ENCODE measurements around the gene ATG4B.

Gene ATG4B

DNA sequence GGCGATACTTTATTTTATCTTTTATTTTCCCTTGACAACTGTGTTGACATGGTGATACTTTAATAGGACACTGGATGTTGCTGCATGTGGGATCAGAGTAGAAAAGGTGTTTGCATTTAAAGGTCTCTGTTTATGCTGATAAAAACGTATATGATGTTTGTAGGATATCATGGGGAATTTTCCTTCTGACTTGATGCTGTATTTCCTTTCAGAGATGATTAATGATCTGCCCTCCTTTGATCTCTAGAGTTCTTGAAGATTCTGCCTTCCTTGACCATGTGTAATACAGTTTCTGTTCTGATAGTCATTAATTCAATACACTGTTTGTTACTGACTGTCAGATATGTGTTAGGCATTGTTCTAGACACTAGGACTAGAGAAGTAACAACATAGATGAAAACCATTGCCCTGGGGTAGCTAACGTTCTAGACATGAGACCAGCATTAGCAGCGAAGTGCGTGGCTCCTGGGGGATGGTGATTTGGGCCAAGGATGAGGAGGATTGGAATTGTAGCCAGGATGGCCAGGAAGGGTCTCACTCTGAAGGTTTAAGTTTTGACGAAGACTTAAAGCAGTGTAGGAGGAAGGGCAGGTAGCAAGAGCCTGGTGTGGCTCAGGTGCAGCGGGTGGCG, 2.8 kb downstream of the ATG4B start:
- no peak overlapping the region for H3K4me2 ChIP-seq (ENCODE audit: low read depth, low read length, poor library complexity, severe bottlenecking)
- H3K36me3 ChIP-seq (ENCODE audit: low read length) = peaks cover 17% of the 10 kb centered on the region
- no peak overlapping the region for H2AFZ ChIP-seq (ENCODE audit: low read depth, low read length, severe bottlenecking)
- no peaks in the 10 kb centered on the region for H3K9me2 ChIP-seq (replicated peaks; ENCODE audit: insufficient read depth, low read length)
- H4K20me1 ChIP-seq (ENCODE audit: low read depth, low read length) = no peaks in the 10 kb centered on the region; the same call in 1 of the 2 replicates
- peaks cover 13% of the 10 kb centered on the region for H3K9me3 ChIP-seq (ENCODE audit: insufficient read depth, low read length)
- H3K79me2 ChIP-seq (ENCODE audit: insufficient read depth, low read length) = peaks cover 90% of the 10 kb centered on the region
- H3K27me3 ChIP-seq (ENCODE audit: low read length) = no peaks in the 10 kb centered on the region
- no peak overlapping the region for H3K9ac ChIP-seq (ENCODE audit: low read length)
- H3K27ac ChIP-seq (ENCODE audit: low read depth, low read length) = no peak overlapping the region
- no peak overlapping the region for H3K4me3 ChIP-seq (ENCODE audit: insufficient read depth, low read length, poor library complexity, severe bottlenecking)
- H3F3A ChIP-seq (ENCODE audit: insufficient read depth) = peaks cover 8% of the 10 kb centered on the region; the same call in 1 of the 2 replicates
- TF ChIP-seq, protein P1, sequence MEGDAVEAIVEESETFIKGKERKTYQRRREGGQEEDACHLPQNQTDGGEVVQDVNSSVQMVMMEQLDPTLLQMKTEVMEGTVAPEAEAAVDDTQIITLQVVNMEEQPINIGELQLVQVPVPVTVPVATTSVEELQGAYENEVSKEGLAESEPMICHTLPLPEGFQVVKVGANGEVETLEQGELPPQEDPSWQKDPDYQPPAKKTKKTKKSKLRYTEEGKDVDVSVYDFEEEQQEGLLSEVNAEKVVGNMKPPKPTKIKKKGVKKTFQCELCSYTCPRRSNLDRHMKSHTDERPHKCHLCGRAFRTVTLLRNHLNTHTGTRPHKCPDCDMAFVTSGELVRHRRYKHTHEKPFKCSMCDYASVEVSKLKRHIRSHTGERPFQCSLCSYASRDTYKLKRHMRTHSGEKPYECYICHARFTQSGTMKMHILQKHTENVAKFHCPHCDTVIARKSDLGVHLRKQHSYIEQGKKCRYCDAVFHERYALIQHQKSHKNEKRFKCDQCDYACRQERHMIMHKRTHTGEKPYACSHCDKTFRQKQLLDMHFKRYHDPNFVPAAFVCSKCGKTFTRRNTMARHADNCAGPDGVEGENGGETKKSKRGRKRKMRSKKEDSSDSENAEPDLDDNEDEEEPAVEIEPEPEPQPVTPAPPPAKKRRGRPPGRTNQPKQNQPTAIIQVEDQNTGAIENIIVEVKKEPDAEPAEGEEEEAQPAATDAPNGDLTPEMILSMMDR (IDR thresholded peaks at IDR 0.05; ENCODE audit: insufficient read depth, low read length, poor library complexity, severe bottlenecking) = no peak
- TF ChIP-seq EZH2phosphoT487 (conservative IDR thresholded peaks at IDR 0.05; ENCODE audit: low read length) = no peak

DNA sequence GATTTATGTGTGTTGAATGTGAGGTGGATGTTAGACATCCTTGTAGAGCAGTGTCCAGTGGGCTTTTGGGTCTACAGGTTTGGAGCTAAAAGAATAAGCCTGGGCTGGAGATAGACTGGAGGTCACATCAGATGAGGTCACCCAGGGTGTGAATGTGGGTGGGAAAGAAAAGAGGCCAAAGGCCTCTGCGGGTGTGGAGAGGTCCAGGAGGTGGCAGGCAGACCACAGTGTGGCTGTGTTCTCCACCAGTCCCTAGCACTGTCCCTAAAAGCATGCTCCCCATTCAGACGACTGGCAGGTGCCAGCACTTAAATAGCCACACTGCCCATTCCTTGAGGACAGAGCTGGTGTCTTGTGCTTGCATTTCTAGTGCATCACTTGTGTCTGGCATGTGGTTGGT, 4.1 kb downstream of the ATG4B start:
- Histone ChIP-seq H3K9me3 (ENCODE audit: insufficient read depth, low read length) (peaks cover 13% of the 10 kb centered on the region), H3K36me3 (ENCODE audit: low read length) (peaks cover 17% of the 10 kb centered on the region), H2AFZ (ENCODE audit: low read depth, low read length, severe bottlenecking) (no peak overlapping the region), H3K9ac (ENCODE audit: low read length) (no peak overlapping the region), H3K79me2 (ENCODE audit: insufficient read depth, low read length) (peaks cover 91% of the 10 kb centered on the region), H3K4me2 (ENCODE audit: low read depth, low read length, poor library complexity, severe bottlenecking) (no peak overlapping the region), H3K27ac (ENCODE audit: low read depth, low read length) (no peak overlapping the region), H3K4me3 (ENCODE audit: insufficient read depth, low read length, poor library complexity, severe bottlenecking) (no peak overlapping the region), H3F3A (ENCODE audit: insufficient read depth) (peaks cover 8% of the 10 kb centered on the region; the same call in 1 of the 2 replicates), H3K27me3 (ENCODE audit: low read length) (no peaks in the 10 kb centered on the region), H4K20me1 (ENCODE audit: low read depth, low read length) (no peaks in the 10 kb centered on the region; the same call in 1 of the 2 replicates), H3K9me2 (replicated peaks; ENCODE audit: insufficient read depth, low read length) (no peaks in the 10 kb centered on the region)
- no peak for TF ChIP-seq EZH2phosphoT487 (conservative IDR thresholded peaks at IDR 0.05; ENCODE audit: low read length)
- TF ChIP-seq, protein P1 (IDR thresholded peaks at IDR 0.05; ENCODE audit: insufficient read depth, low read length, poor library complexity, severe bottlenecking) = no peak

DNA sequence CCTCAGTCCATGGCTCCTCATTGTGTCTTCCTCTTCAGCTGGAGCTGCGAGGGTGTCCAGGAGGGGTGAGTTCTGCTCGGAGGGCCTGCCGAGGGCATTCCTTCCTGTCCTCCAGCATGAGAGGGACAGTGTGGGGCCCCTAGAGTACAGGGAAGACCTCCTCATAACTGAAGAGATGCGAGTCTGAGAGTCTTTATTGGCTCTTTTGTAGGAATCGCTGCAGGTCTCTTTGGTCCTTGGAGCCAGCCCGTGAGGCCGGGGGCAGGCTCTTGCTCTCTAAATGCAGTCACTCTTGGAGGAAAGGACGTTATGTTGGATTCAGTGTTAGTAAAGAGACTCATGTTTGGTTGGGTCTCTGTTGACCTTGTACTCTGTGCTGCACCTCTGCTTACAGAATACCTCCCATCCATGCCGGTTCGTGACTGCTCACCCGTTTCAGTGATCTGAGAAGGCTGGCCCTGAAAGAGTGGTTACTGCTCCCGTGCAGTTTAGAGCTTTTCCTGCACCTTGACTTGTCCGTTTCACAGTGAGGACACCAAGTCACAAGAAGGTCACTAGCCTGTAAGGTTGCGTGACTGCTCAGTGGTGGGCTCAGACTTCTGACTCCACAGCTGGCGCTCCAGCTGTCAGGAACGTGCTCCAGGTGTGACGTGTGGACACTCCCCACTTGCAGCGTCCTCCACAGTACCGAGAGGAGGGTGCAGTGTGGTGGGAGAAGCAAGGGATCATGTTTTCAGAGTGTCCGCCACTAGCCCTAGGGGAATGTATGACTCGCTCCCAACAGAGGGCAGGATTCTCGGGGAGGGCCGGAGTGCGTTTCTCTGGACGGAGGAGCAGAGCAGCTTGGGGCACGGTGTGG, 7.8 kb downstream of the ATG4B start:
- Histone ChIP-seq H3K27me3 (ENCODE audit: low read length) (no peaks in the 10 kb centered on the region), H3K4me3 (ENCODE audit: insufficient read depth, low read length, poor library complexity, severe bottlenecking) (no peak overlapping the region), H3K9me2 (replicated peaks; ENCODE audit: insufficient read depth, low read length) (no peaks in the 10 kb centered on the region), H3K79me2 (ENCODE audit: insufficient read depth, low read length) (peaks cover 96% of the 10 kb centered on the region), H3F3A (ENCODE audit: insufficient read depth) (peaks cover 3% of the 10 kb centered on the region; the same call in 1 of the 2 replicates), H3K4me2 (ENCODE audit: low read depth, low read length, poor library complexity, severe bottlenecking) (no peak overlapping the region), H3K9me3 (ENCODE audit: insufficient read depth, low read length) (no peaks in the 10 kb centered on the region), H2AFZ (ENCODE audit: low read depth, low read length, severe bottlenecking) (no peak overlapping the region), H3K27ac (ENCODE audit: low read depth, low read length) (no peak overlapping the region), H4K20me1 (ENCODE audit: low read depth, low read length) (no peaks in the 10 kb centered on the region; the same call in 1 of the 2 replicates), H3K9ac (ENCODE audit: low read length) (no peak overlapping the region), H3K36me3 (ENCODE audit: low read length) (0 out of 2 replicates have a peak, but pooled peaks cover 2% of the 10 kb centered on the region)
- TF ChIP-seq, protein P1 (IDR thresholded peaks at IDR 0.05; ENCODE audit: insufficient read depth, low read length, poor library complexity, severe bottlenecking) = no peak
- no peak for TF ChIP-seq EZH2phosphoT487 (conservative IDR thresholded peaks at IDR 0.05; ENCODE audit: low read length)
